HCT116 (cell line): ENCODE results near the gene RAB1A. TPM values are rescaled to one million over a fixed set of nuclear protein-coding genes. Genes with fewer than 3 reads are reported as not detected.

ENCODE experiments used
- ATAC-seq: fragments of 200-7000 bp; cut with Tn5 transposase; 2 replicates; pipeline ENCODE4 v1.9.1; 2020; ENCODE audit warnings: mild to moderate bottlenecking, moderate library complexity
- BruUV-seq: library from RNA; stranded (reverse); fragments of 400-500 nt; replicated peaks from 2 replicates; lab custom pipeline; 2021; lab: Mats Ljungman, UMichigan
- CTCF ChIA-PET: fragments of 300-600 bp; sonication (Branson Sonifier 250); formaldehyde crosslinking; loops from one replicate; lab custom pipeline; 2021; ENCODE audit warnings: antibody characterized with exemption; lab: Charles Lee
- POLR2A ChIA-PET: fragments of 300-600, 350-600 bp; sonication (Branson Sonifier 250); formaldehyde crosslinking; loops from one replicate; lab custom pipeline; 2021; ENCODE audit warnings: antibody characterized with exemption; lab: Charles Lee
- RAD21 ChIA-PET, 2 experiments: fragments of 300-600 bp; sonication (Branson Sonifier 250); formaldehyde crosslinking; loops; one replicate each; lab custom pipeline; 2023; ENCODE audit warnings: low total read pairs in 2 of 2; ENCODE audit not compliant: uncharacterized antibody in 2 of 2, unreplicated experiment in 2 of 2, low non-redundant PET in 1 of 2; lab: Charles Lee
- DNase-seq: peaks from one replicate; pipeline ENCODE4 v3.0.0-alpha.2; 2010; ENCODE audit warnings: low read depth, low spot score
- H2AFZ ChIP-seq: fragments of 200-600 bp; shearing (Covaris generic), sonication (generic); 2 replicates; pipeline ENCODE4 v1.6.1; 2017; ENCODE audit warnings: low read depth, mixed run types, mixed read lengths, antibody characterized with exemption, low read length; ENCODE audit not compliant: poor library complexity, severe bottlenecking
- H3K27ac ChIP-seq: 2 replicates; pipeline ENCODE4 v1.5.1; 2012; ENCODE audit warnings: low read depth, low read length
- H3K27me3 ChIP-seq: fragments of 200-600 bp; sonication (generic); 2 replicates; pipeline ENCODE4 v1.6.1; 2016; ENCODE audit warnings: mixed run types, low read length, mixed read lengths; ENCODE audit not compliant: insufficient read depth
- H3K36me3 ChIP-seq, 2 experiments: fragments of 200-500 bp in 1 of 2; fragments of 200-600 bp in 1 of 2; sonication (Bioruptor generic) in 1 of 2; sonication (generic) in 1 of 2; 2 replicates each; pipeline versions ENCODE4 v1.5.1 to v1.6.1; 2014 to 2016; ENCODE audit warnings: low read length in 2 of 2, inconsistent platforms in 1 of 2, mixed read lengths in 1 of 2, mixed run types in 1 of 2; ENCODE audit not compliant: insufficient read depth in 2 of 2, control insufficient read depth in 1 of 2
- H3K4me1 ChIP-seq, 2 experiments: fragments of 200-600 bp in 1 of 2; sonication (generic) in 1 of 2; 2 replicates each; pipeline versions ENCODE4 v1.5.1 to v1.6.1; 2012 to 2017; ENCODE audit warnings: low read length in 2 of 2, inconsistent platforms in 1 of 2, mild to moderate bottlenecking in 1 of 2, mixed read lengths in 1 of 2, mixed run types in 1 of 2, moderate library complexity in 1 of 2; ENCODE audit not compliant: insufficient read depth in 2 of 2, control insufficient read depth in 1 of 2
- H3K4me2 ChIP-seq: fragments of 200-600 bp; sonication (generic); 2 replicates; pipeline ENCODE4 v1.6.1; 2017; ENCODE audit warnings: mixed run types, low read length, mixed read lengths
- H3K4me3 ChIP-seq, 2 experiments: fragments of 200-600 bp in 1 of 2; sonication (generic) in 1 of 2; replicated peaks in 1 of 2; 2 replicates each; pipeline ENCODE4 v1.5.1; 2011 to 2016; ENCODE audit warnings: low read length in 2 of 2, control low read depth in 1 of 2, low read depth in 1 of 2, mild to moderate bottlenecking in 1 of 2, mixed read lengths in 1 of 2, mixed run types in 1 of 2
- H3K79me2 ChIP-seq: fragments of 200-600 bp; sonication (generic); 2 replicates; pipeline ENCODE4 v1.6.1; 2017; ENCODE audit warnings: mild to moderate bottlenecking, mixed run types, low read length, moderate library complexity, mixed read lengths; ENCODE audit not compliant: insufficient read depth
- H3K9ac ChIP-seq: fragments of 200-600 bp; sonication (generic); 2 replicates; pipeline ENCODE4 v1.6.1; 2016; ENCODE audit warnings: low read length, mixed read lengths
- H3K9me2 ChIP-seq: fragments of 200-600 bp; sonication (generic), shearing (Covaris generic); 2 replicates; pipeline ENCODE4 v1.6.1; 2017; ENCODE audit warnings: mixed run types, mild to moderate bottlenecking, moderate library complexity; ENCODE audit not compliant: insufficient read depth
- H3K9me3 ChIP-seq, 2 experiments: fragments of 200-500 bp in 1 of 2; fragments of 200-600 bp in 1 of 2; sonication (Bioruptor generic) in 1 of 2; sonication (generic) in 1 of 2; 2 replicates each; pipeline ENCODE4 v1.6.1; 2014 to 2017; ENCODE audit warnings: low read length in 2 of 2, mixed read lengths in 2 of 2, inconsistent platforms in 1 of 2, low read depth in 1 of 2, mild to moderate bottlenecking in 1 of 2, mixed run types in 1 of 2, moderate library complexity in 1 of 2; ENCODE audit not compliant: control insufficient read depth in 1 of 2, insufficient read depth in 1 of 2
- H4K20me1 ChIP-seq: fragments of 200-600 bp; sonication (generic), shearing (Covaris generic); 2 replicates; pipeline ENCODE4 v1.6.1; 2017; ENCODE audit warnings: mixed run types, mild to moderate bottlenecking, moderate library complexity; ENCODE audit not compliant: insufficient read depth
- CEBPB ChIP-seq: IDR thresholded peaks from 2 replicates; pipeline ENCODE4 v1.6.1; 2012; ENCODE audit warnings: low read depth
- CTCF ChIP-seq, 3 experiments: fragments of 200-600 bp in 1 of 3; sonication (generic) in 1 of 3; IDR thresholded peaks in 2 of 3; conservative IDR thresholded peaks in 1 of 3; 2 replicates each; pipeline ENCODE4 v1.5.1; 2012 to 2017; ENCODE audit warnings: low read depth in 2 of 3, low read length in 2 of 3, antibody characterized with exemption in 1 of 3, borderline replicate concordance in 1 of 3, control low read depth in 1 of 3, mild to moderate bottlenecking in 1 of 3, mixed read lengths in 1 of 3, mixed run types in 1 of 3, moderate library complexity in 1 of 3; ENCODE audit not compliant: insufficient read depth in 1 of 3
- EGR1 ChIP-seq: IDR thresholded peaks from 2 replicates; pipeline ENCODE4 v1.6.1; 2012; ENCODE audit warnings: low read depth
- EZH2 ChIP-seq: fragments of 200-600 bp; sonication (generic); IDR thresholded peaks from 2 replicates; pipeline ENCODE4 v1.6.1; 2017; ENCODE audit warnings: antibody characterized with exemption, mixed run types
- RAD21 ChIP-seq: IDR thresholded peaks from 2 replicates; pipeline ENCODE4 v1.6.1; 2012; ENCODE audit warnings: low read depth, mild to moderate bottlenecking
- SRF ChIP-seq: IDR thresholded peaks from 2 replicates; pipeline ENCODE4 v1.6.1; 2012; ENCODE audit warnings: low read depth
- YY1 ChIP-seq: IDR thresholded peaks from 2 replicates; pipeline ENCODE4 v1.6.1; 2011; ENCODE audit warnings: low read length, low read depth, moderate library complexity, mild to moderate bottlenecking; ENCODE audit not compliant: insufficient replicate concordance; ENCODE audit errors: extremely low read depth
- intact Hi-C: fragments of 100-400 bp; cut with micrococcal nuclease; formaldehyde crosslinking; loops from 2 replicates; pipeline ENCODE4 v1.10.0; 2022
- total RNA-seq: library from RNA; stranded (reverse); gene quantifications from one replicate; pipeline ENCODE4 v1.2.1, GENCODE V29; 2021; ENCODE audit not compliant: unreplicated experiment
- TF ChIP-seq, protein P1 (sequence below): IDR thresholded peaks from 2 replicates; pipeline ENCODE4 v1.6.1; 2011; ENCODE audit warnings: mild to moderate bottlenecking, low read length, moderate library complexity; ENCODE audit not compliant: insufficient replicate concordance; ENCODE audit errors: extremely low read depth

The RAB1A gene
- total RNA-seq, 1 experiment from 2014 or later = 131 TPM

DNA sequence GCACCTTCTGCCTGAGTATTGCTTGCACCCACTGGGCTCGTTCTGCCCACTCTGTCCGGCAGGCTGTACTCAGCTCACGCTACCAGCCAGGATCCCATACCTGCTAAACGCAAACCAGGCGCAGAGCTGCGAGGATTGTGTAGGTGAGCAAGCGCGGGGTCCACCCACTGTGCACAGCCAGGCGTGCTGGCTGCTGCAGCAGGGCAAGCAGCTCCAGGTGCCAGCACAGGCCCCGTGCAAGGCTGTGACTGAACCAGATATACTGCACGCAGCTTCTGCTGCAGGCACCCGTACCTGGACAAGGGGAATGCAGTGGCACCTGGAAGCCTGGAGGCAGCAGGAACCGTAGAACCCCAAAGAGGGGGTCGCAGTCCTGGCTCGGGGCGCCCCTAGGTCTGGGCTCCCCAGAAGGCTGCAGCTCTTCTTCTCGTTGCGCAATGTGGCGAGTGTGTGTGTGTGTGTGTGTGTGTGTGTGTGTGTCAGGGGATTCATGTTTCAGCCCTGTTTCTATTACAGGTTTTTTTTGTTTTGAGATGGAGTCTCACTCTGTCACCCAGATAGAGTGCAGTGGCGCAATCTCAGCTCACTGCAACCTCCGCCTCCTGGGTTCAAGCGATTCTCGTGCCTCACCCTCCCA lies 46.1 kb upstream of the RAB1A start:
- no peak overlapping the region for H3K27ac ChIP-seq
- BruUV-seq = no TSS peak
- RAD21 ChIA-PET = no interaction called here
- CTCF ChIA-PET = no interaction called here
- intact Hi-C loops = loop anchor here (10.0 kb wide), 1 partner anchor 399 kb away; no protein-coding TSS in a partner anchor
- no peaks in the 10 kb centered on the region for H3K27me3 ChIP-seq
- DNase-seq (no peak), ATAC-seq (0 out of 2 replicates have a peak, but pooled peaks have one; percentile 32)
- no peak overlapping the region for H3K4me3 ChIP-seq
- H3K36me3 ChIP-seq = no peaks in the 10 kb centered on the region
- no peaks in the 10 kb centered on the region for H3K79me2 ChIP-seq
- TF ChIP-seq EZH2 = no peak
- no peak for TF ChIP-seq RAD21
- no peak for TF ChIP-seq EGR1
- no peak for TF ChIP-seq CTCF (IDR thresholded peaks at IDR 0.05 in 2 of 3, conservative IDR thresholded peaks at IDR 0.05 in 1 of 3; ENCODE audit: borderline replicate concordance in 1 of 3, insufficient read depth in 1 of 3, low read depth in 2 of 3, low read length in 2 of 3)
- peak; percentile 41; the same call in 1 of the 2 replicates for TF ChIP-seq CEBPB
- TF ChIP-seq, protein P1, sequence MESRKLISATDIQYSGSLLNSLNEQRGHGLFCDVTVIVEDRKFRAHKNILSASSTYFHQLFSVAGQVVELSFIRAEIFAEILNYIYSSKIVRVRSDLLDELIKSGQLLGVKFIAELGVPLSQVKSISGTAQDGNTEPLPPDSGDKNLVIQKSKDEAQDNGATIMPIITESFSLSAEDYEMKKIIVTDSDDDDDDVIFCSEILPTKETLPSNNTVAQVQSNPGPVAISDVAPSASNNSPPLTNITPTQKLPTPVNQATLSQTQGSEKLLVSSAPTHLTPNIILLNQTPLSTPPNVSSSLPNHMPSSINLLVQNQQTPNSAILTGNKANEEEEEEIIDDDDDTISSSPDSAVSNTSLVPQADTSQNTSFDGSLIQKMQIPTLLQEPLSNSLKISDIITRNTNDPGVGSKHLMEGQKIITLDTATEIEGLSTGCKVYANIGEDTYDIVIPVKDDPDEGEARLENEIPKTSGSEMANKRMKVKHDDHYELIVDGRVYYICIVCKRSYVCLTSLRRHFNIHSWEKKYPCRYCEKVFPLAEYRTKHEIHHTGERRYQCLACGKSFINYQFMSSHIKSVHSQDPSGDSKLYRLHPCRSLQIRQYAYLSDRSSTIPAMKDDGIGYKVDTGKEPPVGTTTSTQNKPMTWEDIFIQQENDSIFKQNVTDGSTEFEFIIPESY = no peak
- no peak for TF ChIP-seq YY1
- TF ChIP-seq SRF = no peak
- H2AFZ ChIP-seq = no peak overlapping the region
- H3K9me3 ChIP-seq = no peaks in the 10 kb centered on the region
- H3K4me1 ChIP-seq = peaks cover 2 to 17% of the 10 kb centered on the region in 2 experiments; a peak in 3 of 4 replicates
- no peaks in the 10 kb centered on the region for H3K9me2 ChIP-seq
- no peaks in the 10 kb centered on the region for H4K20me1 ChIP-seq
- POLR2A ChIA-PET = no interaction called here
- no peak overlapping the region for H3K4me2 ChIP-seq
- no peak overlapping the region for H3K9ac ChIP-seq
